A673 (cell line): ENCODE data around the gene FBLN2.

Experiments
- CTCF ChIP-seq: fragments of 300-800, 200-600 bp; sonication (generic); conservative IDR thresholded peaks from 2 replicates; pipeline ENCODE4 v1.5.1; 2017; ENCODE audit warnings: low read depth, mild to moderate bottlenecking, antibody characterized with exemption, low read length, moderate library complexity, mixed read lengths
- EZH2 ChIP-seq: fragments of 200-600 bp; sonication (generic); IDR thresholded peaks from 2 replicates; pipeline ENCODE4 v1.6.1; 2017; ENCODE audit warnings: borderline replicate concordance, low read depth, mild to moderate bottlenecking, mixed read lengths, antibody characterized with exemption, low read length; ENCODE audit not compliant: poor library complexity, severe bottlenecking

GRCh38 chr3:13595485-13595884 lies 46.6 kb downstream of the FBLN2 start:
- TF ChIP-seq CTCF (no peak), EZH2 (no peak)
